ENCODE measurements around the gene NXPH2. TPM values are rescaled to one million over a fixed set of nuclear protein-coding genes. Genes with fewer than 3 reads are reported as not detected.
"Not testable (repeated sequence)": the region's sequence is repeated elsewhere in the genome, so short reads cannot be mapped to it uniquely, and the experiment has no call there.

NXPH2 gene
- total RNA-seq, 6 experiments from 2014 or later = not detected

GRCh38 chr2:138741851-138742250 lies 38.3 kb downstream of the NXPH2 start:
- H3K4me3 Mint-ChIP-seq = no peak overlapping the region
- DNase-seq = no peak
- peaks cover 18% of the 10 kb centered on the region for H3K9me3 Mint-ChIP-seq
- no peak overlapping the region for H3K27ac Mint-ChIP-seq
- 0 out of 2 replicates have a peak, but pooled peaks cover 3% of the 10 kb centered on the region for H3K36me3 Mint-ChIP-seq (ENCODE audit: low read depth)
- no peak for TF ChIP-seq CTCF (IDR thresholded peaks at IDR 0.05)
- H3K4me1 Mint-ChIP-seq (ENCODE audit: low read depth) = no peaks in the 10 kb centered on the region
- peaks cover 4% of the 10 kb centered on the region; the same call in 1 of the 2 replicates for H3K27me3 Mint-ChIP-seq (ENCODE audit: insufficient read depth)

GRCh38 chr2:138737009-138737554 lies 43.1 kb downstream of the NXPH2 start:
- peaks cover 43% of the 10 kb centered on the region for H3K9me3 Mint-ChIP-seq
- not testable (repeated sequence) for H3K27me3 Mint-ChIP-seq (ENCODE audit: insufficient read depth); H3K4me1 Mint-ChIP-seq (ENCODE audit: low read depth); H3K27ac Mint-ChIP-seq; H3K4me3 Mint-ChIP-seq; H3K36me3 Mint-ChIP-seq (ENCODE audit: low read depth); DNase-seq

- Mint-ChIP-seq H3K9me3 (peaks cover 42% of the 10 kb centered on the region), H3K27me3 (ENCODE audit: insufficient read depth) (no peaks in the 10 kb centered on the region; the same call in 1 of the 2 replicates), H3K4me1 (ENCODE audit: low read depth) (no peaks in the 10 kb centered on the region), H3K4me3 (no peak overlapping the region), H3K27ac (no peak overlapping the region), H3K36me3 (ENCODE audit: low read depth) (0 out of 2 replicates have a peak, but pooled peaks cover 5% of the 10 kb centered on the region)
- TF ChIP-seq CTCF (IDR thresholded peaks at IDR 0.05) = no peak
- DNase-seq = no peak
Measured at GRCh38 chr2:138732651-138733050, 47.5 kb downstream of the NXPH2 start.

GRCh38 chr2:138730497-138731030 lies 49.6 kb downstream of the NXPH2 start:
- Mint-ChIP-seq H3K4me3 (no peak overlapping the region), H3K27me3 (ENCODE audit: insufficient read depth) (peaks cover 3% of the 10 kb centered on the region), H3K4me1 (ENCODE audit: low read depth) (no peaks in the 10 kb centered on the region), H3K36me3 (ENCODE audit: low read depth) (no peaks in the 10 kb centered on the region), H3K9me3 (peaks cover 26% of the 10 kb centered on the region), H3K27ac (no peak overlapping the region)
- no peak for DNase-seq
- TF ChIP-seq CTCF (IDR thresholded peaks at IDR 0.05) = no peak

- Mint-ChIP-seq H3K4me1 (ENCODE audit: low read depth) (no peaks in the 10 kb centered on the region), H3K9me3 (peaks cover 5% of the 10 kb centered on the region; the same call in 1 of the 2 replicates), H3K4me3 (no peak overlapping the region), H3K27ac (no peak overlapping the region), H3K36me3 (ENCODE audit: low read depth) (no peaks in the 10 kb centered on the region), H3K27me3 (ENCODE audit: insufficient read depth) (peaks cover 3% of the 10 kb centered on the region)
- no peak for DNase-seq
- TF ChIP-seq CTCF (IDR thresholded peaks at IDR 0.05) = no peak
Measured at GRCh38 chr2:138727956-138728355, 52.2 kb downstream of the NXPH2 start.

- TF ChIP-seq CTCF (IDR thresholded peaks at IDR 0.05) = no peak
- H3K36me3 Mint-ChIP-seq (ENCODE audit: low read depth) = no peaks in the 10 kb centered on the region
- H3K4me1 Mint-ChIP-seq (ENCODE audit: low read depth) = no peaks in the 10 kb centered on the region
- H3K9me3 Mint-ChIP-seq = peaks cover 5% of the 10 kb centered on the region; the same call in 1 of the 2 replicates
- H3K27me3 Mint-ChIP-seq (ENCODE audit: insufficient read depth) = peaks cover 3% of the 10 kb centered on the region
- DNase-seq = no peak
- no peak overlapping the region for H3K4me3 Mint-ChIP-seq
- H3K27ac Mint-ChIP-seq = no peak overlapping the region
Measured at GRCh38 chr2:138726681-138727080, 53.5 kb downstream of the NXPH2 start.
